ENCODE results near the gene SMYD3. TPM values are rescaled to one million over a fixed set of nuclear protein-coding genes. Genes with fewer than 3 reads are reported as not detected.

SMYD3 gene
- polyA plus RNA-seq, 1 donor from 2014 or later: 48.6 TPM

DNA sequence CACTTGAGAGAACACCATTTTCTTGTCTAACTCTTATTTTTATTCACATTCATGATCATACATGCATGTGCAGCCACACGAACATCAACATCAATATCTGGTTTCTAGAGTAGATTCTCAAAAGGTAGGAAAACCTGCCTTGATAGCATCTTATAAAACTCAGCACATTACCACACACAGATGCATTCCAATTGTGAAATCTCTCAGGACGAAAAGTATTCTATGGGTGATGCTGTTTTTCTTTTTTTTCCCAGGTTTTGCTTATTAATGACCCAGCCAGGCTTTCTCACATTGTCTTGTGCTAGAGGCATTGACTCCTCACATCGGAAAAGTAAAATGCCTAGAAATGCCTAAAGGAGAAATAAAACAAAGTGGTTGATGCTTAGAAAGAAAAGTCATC lies 789.5 kb downstream of the SMYD3 start:
- Histone ChIP-seq H3K27ac (ENCODE audit: low read length) (peak overlapping the region; percentile 74), H3K36me3 (ENCODE audit: insufficient read depth, low read length) (no peaks in the 10 kb centered on the region), H3K4me3 (ENCODE audit: low read length) (peak overlapping the region; percentile 28), H3K9me2 (ENCODE audit: insufficient read depth, low read length) (no peaks in the 10 kb centered on the region), H3K27me3 (ENCODE audit: insufficient read depth, low read depth, low read length) (no peaks in the 10 kb centered on the region), H3K9me3 (ENCODE audit: low read length) (no peaks in the 10 kb centered on the region), H3K4me2 (ENCODE audit: low read length) (peak overlapping the region; percentile 39), H3K9ac (ENCODE audit: low read length) (peak overlapping the region; percentile 13), H2AFZ (ENCODE audit: low read depth, low read length) (no peak overlapping the region), H3K79me2 (replicated peaks; ENCODE audit: insufficient read depth, low read length) (no peaks in the 10 kb centered on the region), H4K20me1 (ENCODE audit: insufficient read depth) (no peaks in the 10 kb centered on the region), H3F3A (ENCODE audit: insufficient read depth, low read length, poor library complexity, severe bottlenecking) (no peaks in the 10 kb centered on the region)
- no peak for TF ChIP-seq RAD21 (conservative IDR thresholded peaks at IDR 0.05)
- no peak for TF ChIP-seq POLR2AphosphoS5 (IDR thresholded peaks at IDR 0.05)
- no peak for TF ChIP-seq EZH2 (IDR thresholded peaks at IDR 0.05; ENCODE audit: borderline replicate concordance, insufficient read depth, low read length, poor library complexity, severe bottlenecking)

DNA sequence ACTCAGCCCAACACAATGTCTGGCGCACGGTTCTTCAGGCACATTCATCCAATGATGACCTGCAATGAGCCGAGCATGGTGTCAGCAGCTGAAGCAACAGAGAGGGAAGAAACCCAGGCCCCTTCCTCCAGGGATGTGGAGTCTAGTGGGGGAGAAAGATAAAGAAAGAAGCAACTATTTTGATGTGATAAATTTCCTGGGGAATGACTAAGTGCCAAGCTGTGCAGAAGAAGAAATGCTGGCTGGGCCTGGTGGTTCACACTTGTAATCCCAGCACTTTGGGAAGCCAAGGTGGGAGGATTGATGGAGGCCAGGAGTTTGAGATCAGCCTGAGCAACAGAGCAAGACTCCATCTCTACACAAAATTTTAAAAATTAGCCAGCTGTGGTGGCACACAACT lies 790.5 kb downstream of the SMYD3 start:
- Histone ChIP-seq H3K4me3 (ENCODE audit: low read length) (no peak overlapping the region), H3K9ac (ENCODE audit: low read length) (no peak overlapping the region), H4K20me1 (ENCODE audit: insufficient read depth) (no peaks in the 10 kb centered on the region), H3K4me2 (ENCODE audit: low read length) (no peak overlapping the region), H3K9me2 (ENCODE audit: insufficient read depth, low read length) (no peaks in the 10 kb centered on the region), H3K27ac (ENCODE audit: low read length) (peak overlapping the region; percentile 74), H3K79me2 (replicated peaks; ENCODE audit: insufficient read depth, low read length) (no peaks in the 10 kb centered on the region), H3K9me3 (ENCODE audit: low read length) (no peaks in the 10 kb centered on the region), H3K36me3 (ENCODE audit: insufficient read depth, low read length) (no peaks in the 10 kb centered on the region), H3K27me3 (ENCODE audit: insufficient read depth, low read depth, low read length) (no peaks in the 10 kb centered on the region), H2AFZ (ENCODE audit: low read depth, low read length) (no peak overlapping the region), H3F3A (ENCODE audit: insufficient read depth, low read length, poor library complexity, severe bottlenecking) (no peaks in the 10 kb centered on the region)
- no peak for TF ChIP-seq EZH2 (IDR thresholded peaks at IDR 0.05; ENCODE audit: borderline replicate concordance, insufficient read depth, low read length, poor library complexity, severe bottlenecking)
- TF ChIP-seq EP300 (conservative IDR thresholded peaks at IDR 0.05; ENCODE audit: poor library complexity, severe bottlenecking): no peak
- TF ChIP-seq, protein P1, sequence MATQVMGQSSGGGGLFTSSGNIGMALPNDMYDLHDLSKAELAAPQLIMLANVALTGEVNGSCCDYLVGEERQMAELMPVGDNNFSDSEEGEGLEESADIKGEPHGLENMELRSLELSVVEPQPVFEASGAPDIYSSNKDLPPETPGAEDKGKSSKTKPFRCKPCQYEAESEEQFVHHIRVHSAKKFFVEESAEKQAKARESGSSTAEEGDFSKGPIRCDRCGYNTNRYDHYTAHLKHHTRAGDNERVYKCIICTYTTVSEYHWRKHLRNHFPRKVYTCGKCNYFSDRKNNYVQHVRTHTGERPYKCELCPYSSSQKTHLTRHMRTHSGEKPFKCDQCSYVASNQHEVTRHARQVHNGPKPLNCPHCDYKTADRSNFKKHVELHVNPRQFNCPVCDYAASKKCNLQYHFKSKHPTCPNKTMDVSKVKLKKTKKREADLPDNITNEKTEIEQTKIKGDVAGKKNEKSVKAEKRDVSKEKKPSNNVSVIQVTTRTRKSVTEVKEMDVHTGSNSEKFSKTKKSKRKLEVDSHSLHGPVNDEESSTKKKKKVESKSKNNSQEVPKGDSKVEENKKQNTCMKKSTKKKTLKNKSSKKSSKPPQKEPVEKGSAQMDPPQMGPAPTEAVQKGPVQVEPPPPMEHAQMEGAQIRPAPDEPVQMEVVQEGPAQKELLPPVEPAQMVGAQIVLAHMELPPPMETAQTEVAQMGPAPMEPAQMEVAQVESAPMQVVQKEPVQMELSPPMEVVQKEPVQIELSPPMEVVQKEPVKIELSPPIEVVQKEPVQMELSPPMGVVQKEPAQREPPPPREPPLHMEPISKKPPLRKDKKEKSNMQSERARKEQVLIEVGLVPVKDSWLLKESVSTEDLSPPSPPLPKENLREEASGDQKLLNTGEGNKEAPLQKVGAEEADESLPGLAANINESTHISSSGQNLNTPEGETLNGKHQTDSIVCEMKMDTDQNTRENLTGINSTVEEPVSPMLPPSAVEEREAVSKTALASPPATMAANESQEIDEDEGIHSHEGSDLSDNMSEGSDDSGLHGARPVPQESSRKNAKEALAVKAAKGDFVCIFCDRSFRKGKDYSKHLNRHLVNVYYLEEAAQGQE (IDR thresholded peaks at IDR 0.05; ENCODE audit: borderline replicate concordance): no peak
- TF ChIP-seq RAD21 (conservative IDR thresholded peaks at IDR 0.05): no peak
- no peak for TF ChIP-seq MXI1 (conservative IDR thresholded peaks at IDR 0.05; ENCODE audit: poor library complexity, severe bottlenecking)
- no peak for TF ChIP-seq TAF1 (IDR thresholded peaks at IDR 0.05; ENCODE audit: low read depth)
- no peak for TF ChIP-seq SMC3 (conservative IDR thresholded peaks at IDR 0.05; ENCODE audit: poor library complexity)
- TF ChIP-seq POLR2AphosphoS5 (IDR thresholded peaks at IDR 0.05): no peak
- TF ChIP-seq, protein P2, sequence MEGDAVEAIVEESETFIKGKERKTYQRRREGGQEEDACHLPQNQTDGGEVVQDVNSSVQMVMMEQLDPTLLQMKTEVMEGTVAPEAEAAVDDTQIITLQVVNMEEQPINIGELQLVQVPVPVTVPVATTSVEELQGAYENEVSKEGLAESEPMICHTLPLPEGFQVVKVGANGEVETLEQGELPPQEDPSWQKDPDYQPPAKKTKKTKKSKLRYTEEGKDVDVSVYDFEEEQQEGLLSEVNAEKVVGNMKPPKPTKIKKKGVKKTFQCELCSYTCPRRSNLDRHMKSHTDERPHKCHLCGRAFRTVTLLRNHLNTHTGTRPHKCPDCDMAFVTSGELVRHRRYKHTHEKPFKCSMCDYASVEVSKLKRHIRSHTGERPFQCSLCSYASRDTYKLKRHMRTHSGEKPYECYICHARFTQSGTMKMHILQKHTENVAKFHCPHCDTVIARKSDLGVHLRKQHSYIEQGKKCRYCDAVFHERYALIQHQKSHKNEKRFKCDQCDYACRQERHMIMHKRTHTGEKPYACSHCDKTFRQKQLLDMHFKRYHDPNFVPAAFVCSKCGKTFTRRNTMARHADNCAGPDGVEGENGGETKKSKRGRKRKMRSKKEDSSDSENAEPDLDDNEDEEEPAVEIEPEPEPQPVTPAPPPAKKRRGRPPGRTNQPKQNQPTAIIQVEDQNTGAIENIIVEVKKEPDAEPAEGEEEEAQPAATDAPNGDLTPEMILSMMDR (IDR thresholded peaks at IDR 0.05; ENCODE audit: poor library complexity, severe bottlenecking): no peak

DNA sequence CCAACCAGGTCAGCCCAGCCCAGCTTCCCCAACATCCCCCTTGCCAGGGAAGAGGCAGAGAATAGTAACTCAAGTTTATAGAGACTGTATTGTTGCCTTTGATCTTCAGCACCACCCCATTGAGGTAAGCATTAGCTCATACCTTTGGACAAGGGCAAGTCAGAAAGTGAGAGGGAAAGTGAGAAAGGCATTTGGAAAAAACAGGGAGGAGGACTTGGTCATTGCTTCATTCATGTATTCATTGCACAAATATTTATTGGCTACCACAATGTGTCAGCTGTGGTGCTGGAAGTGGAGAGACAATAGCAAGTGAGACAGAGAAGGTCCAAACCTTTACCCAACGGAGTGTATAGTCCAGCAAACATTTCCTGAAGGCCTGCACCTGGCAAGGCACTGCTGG lies 791.1 kb downstream of the SMYD3 start:
- Histone ChIP-seq H3K27ac (ENCODE audit: low read length) (peak overlapping the region; percentile 74), H3K4me2 (ENCODE audit: low read length) (no peak overlapping the region), H4K20me1 (ENCODE audit: insufficient read depth) (no peaks in the 10 kb centered on the region), H3K27me3 (ENCODE audit: insufficient read depth, low read depth, low read length) (no peaks in the 10 kb centered on the region), H3K9ac (ENCODE audit: low read length) (no peak overlapping the region), H3K4me3 (ENCODE audit: low read length) (no peak overlapping the region), H3F3A (ENCODE audit: insufficient read depth, low read length, poor library complexity, severe bottlenecking) (no peaks in the 10 kb centered on the region), H3K9me3 (ENCODE audit: low read length) (no peaks in the 10 kb centered on the region), H2AFZ (ENCODE audit: low read depth, low read length) (no peak overlapping the region), H3K36me3 (ENCODE audit: insufficient read depth, low read length) (no peaks in the 10 kb centered on the region), H3K9me2 (ENCODE audit: insufficient read depth, low read length) (no peaks in the 10 kb centered on the region), H3K79me2 (replicated peaks; ENCODE audit: insufficient read depth, low read length) (no peaks in the 10 kb centered on the region)
- no peak for TF ChIP-seq EZH2 (IDR thresholded peaks at IDR 0.05; ENCODE audit: borderline replicate concordance, insufficient read depth, low read length, poor library complexity, severe bottlenecking)
- TF ChIP-seq MXI1 (conservative IDR thresholded peaks at IDR 0.05; ENCODE audit: poor library complexity, severe bottlenecking): no peak
- no peak for TF ChIP-seq POLR2AphosphoS5 (IDR thresholded peaks at IDR 0.05)
- TF ChIP-seq, protein P2 (IDR thresholded peaks at IDR 0.05; ENCODE audit: poor library complexity, severe bottlenecking): no peak
- no peak for TF ChIP-seq EP300 (conservative IDR thresholded peaks at IDR 0.05; ENCODE audit: poor library complexity, severe bottlenecking)
- TF ChIP-seq, protein P1 (IDR thresholded peaks at IDR 0.05; ENCODE audit: borderline replicate concordance): no peak
- TF ChIP-seq RAD21 (conservative IDR thresholded peaks at IDR 0.05): no peak
- TF ChIP-seq TAF1 (IDR thresholded peaks at IDR 0.05; ENCODE audit: low read depth): no peak
- TF ChIP-seq SMC3 (conservative IDR thresholded peaks at IDR 0.05; ENCODE audit: poor library complexity): no peak

All from neural cell (in vitro differentiated cells).